Endothelial cell of umbilical vein (primary cell): ENCODE data around the gene HNRNPA2B1. TPM values are rescaled to one million over a fixed set of nuclear protein-coding genes. Genes with fewer than 3 reads are reported as not detected.

Experiments used
- BruUV-seq: library from RNA; stranded (reverse); fragments of 400-500 nt; replicated peaks from 2 replicates; lab custom pipeline; 2021; lab: Mats Ljungman, UMichigan
- CTCF ChIA-PET: fragments of 300-600, 350-600 bp; sonication (Branson Sonifier 250); formaldehyde crosslinking; loops from one replicate; lab custom pipeline; 2021; ENCODE audit warnings: antibody characterized with exemption, inconsistent platforms; lab: Charles Lee
- POLR2A ChIA-PET: fragments of 300-600, 350-600 bp; sonication (Branson Sonifier 250); formaldehyde crosslinking; loops from one replicate; lab custom pipeline; 2021; ENCODE audit warnings: antibody characterized with exemption, inconsistent platforms; lab: Charles Lee
- DNase-seq: peaks from one replicate; pipeline ENCODE4 v3.0.0-alpha.2; 2011; ENCODE audit warnings: low read depth, low spot score
- FAIRE-seq: peaks from 2 replicates; lab custom pipeline; 2011; peaks lifted over from hg19 to GRCh38; lab: Jason Lieb, UNC
- H2AFZ ChIP-seq: 2 replicates; pipeline ENCODE4 v1.6.0; 2012; ENCODE audit warnings: low read depth, low read length, control low read depth, inconsistent platforms
- H3K27ac ChIP-seq: 2 replicates; pipeline ENCODE4 v1.5.1; 2011; ENCODE audit warnings: low read depth, mild to moderate bottlenecking, control low read depth, low read length, moderate library complexity; ENCODE audit not compliant: insufficient read depth
- H3K27me3 ChIP-seq, 2 experiments: 2 replicates each; pipeline versions ENCODE4 v1.6.0 to v1.6.1; 2011; ENCODE audit warnings: low read length in 2 of 2, mixed read lengths in 1 of 2; ENCODE audit not compliant: control insufficient read depth in 2 of 2, insufficient read depth in 2 of 2
- H3K36me3 ChIP-seq, 2 experiments: 2 replicates in 1 of 2; 3 replicates in 1 of 2; pipeline ENCODE4 v1.5.1; 2011; ENCODE audit warnings: low read length in 2 of 2, mild to moderate bottlenecking in 1 of 2, moderate library complexity in 1 of 2; ENCODE audit not compliant: control insufficient read depth in 2 of 2, insufficient read depth in 2 of 2; ENCODE audit errors: extremely low read depth in 1 of 2
- H3K4me1 ChIP-seq: 3 replicates; pipeline ENCODE4 v1.5.1; 2011; ENCODE audit warnings: mild to moderate bottlenecking, low read length; ENCODE audit not compliant: control insufficient read depth, insufficient read depth; ENCODE audit errors: extremely low read depth
- H3K4me2 ChIP-seq: 2 replicates; pipeline ENCODE4 v1.6.1; 2011; ENCODE audit warnings: low read length, control low read depth, mixed read lengths; ENCODE audit not compliant: insufficient read depth
- H3K4me3 ChIP-seq, 3 experiments: fragments of 200-600 bp in 1 of 3; sonication (generic), shearing (Covaris generic) in 1 of 3; replicated peaks in 1 of 3; 2 replicates each; pipeline ENCODE4 v1.5.1; 2011 to 2016; ENCODE audit warnings: control low read depth in 3 of 3, low read length in 3 of 3, mild to moderate bottlenecking in 2 of 3, inconsistent platforms in 1 of 3, low read depth in 1 of 3, moderate library complexity in 1 of 3; ENCODE audit not compliant: insufficient read depth in 1 of 3
- H3K79me2 ChIP-seq: 2 replicates; pipeline ENCODE4 v1.6.0; 2012; ENCODE audit warnings: low read length, inconsistent platforms; ENCODE audit not compliant: control insufficient read depth, insufficient read depth
- H3K9ac ChIP-seq: replicated peaks from 2 replicates; pipeline ENCODE3; 2011; ENCODE audit warnings: low read length, control low read depth; ENCODE audit not compliant: insufficient read depth; ENCODE audit errors: extremely low read depth
- H3K9me1 ChIP-seq: replicated peaks from 3 replicates; pipeline ENCODE4 v1.6.0; 2011; ENCODE audit warnings: mild to moderate bottlenecking, low read length; ENCODE audit not compliant: control insufficient read depth, insufficient read depth; ENCODE audit errors: extremely low read depth
- H3K9me3 ChIP-seq: replicated peaks from 2 replicates; pipeline ENCODE4 v1.5.1; 2012; ENCODE audit warnings: low read length, inconsistent platforms; ENCODE audit not compliant: control insufficient read depth, insufficient read depth
- H4K20me1 ChIP-seq: replicated peaks from 2 replicates; pipeline ENCODE3; 2011; ENCODE audit warnings: mild to moderate bottlenecking, low read length; ENCODE audit not compliant: control insufficient read depth, insufficient read depth; ENCODE audit errors: extremely low read depth
- FOS ChIP-seq: IDR thresholded peaks from 2 replicates; pipeline ENCODE4 v1.6.1; 2011; ENCODE audit warnings: mild to moderate bottlenecking, low read length, moderate library complexity, borderline replicate concordance; ENCODE audit not compliant: insufficient read depth
- GATA2 ChIP-seq: IDR thresholded peaks from 2 replicates; pipeline ENCODE4 v1.7.0; 2011; ENCODE audit warnings: low read depth, mild to moderate bottlenecking, moderate library complexity, mixed read lengths, low read length; ENCODE audit not compliant: insufficient read length, insufficient read depth
- JUN ChIP-seq: IDR thresholded peaks from 2 replicates; pipeline ENCODE4 v1.6.1; 2011; ENCODE audit warnings: borderline replicate concordance, low read depth; ENCODE audit not compliant: insufficient read length, insufficient read depth
- MAX ChIP-seq: IDR thresholded peaks from 2 replicates; pipeline ENCODE4 v1.6.1; 2011; ENCODE audit not compliant: insufficient read depth, insufficient read length
- MYC ChIP-seq: IDR thresholded peaks from one replicate; pipeline ENCODE4 v1.6.1; 2011; ENCODE audit warnings: mild to moderate bottlenecking, low read depth, low read length
- POLR2A ChIP-seq: IDR thresholded peaks from 2 replicates; pipeline ENCODE4 v1.6.1; 2012; ENCODE audit warnings: low read depth, mild to moderate bottlenecking, control low read depth, low read length
- POLR2AphosphoS5 ChIP-seq: IDR thresholded peaks from 2 replicates; pipeline ENCODE4 v1.6.1; 2012; ENCODE audit warnings: low read depth, mild to moderate bottlenecking, control low read depth, low read length, moderate library complexity; ENCODE audit not compliant: insufficient read depth
- dilution Hi-C: fragments of 300-500 bp; cut with MboI; formaldehyde crosslinking; loops from one replicate; pipeline ENCODE4 v1.15.0; 2019; ENCODE audit warnings: low sequenced_read_pairs; ENCODE audit not compliant: extremely low pct_ligation_motif_present
- intact Hi-C: fragments of 100-400 bp; cut with micrococcal nuclease; formaldehyde crosslinking; loops from one replicate; pipeline ENCODE4 v1.10.0; 2022
- polyA plus RNA-seq, 4 experiments: library from polyadenylated mRNA; depleted of rRNA in 3 of 4; stranded (reverse) in 3 of 4; unstranded in 1 of 4; fragments of >200 nt; gene quantifications; 2 replicates each; pipeline versions ENCODE4 v1.2.1 to v1.2.3, GENCODE V29; 2011 to 2012; ENCODE audit warnings: missing spikeins in 1 of 4
- total RNA-seq: library from RNA; stranded (reverse); gene quantifications from 2 replicates; pipeline ENCODE4 v1.2.3, GENCODE V29; 2021

HNRNPA2B1 gene
- total and polyA plus RNA-seq, 2 donors (not counting 3 experiments of a cell fraction or from before 2014, with no cell fraction given) = 198 to 703 TPM

GRCh38 chr7:26167303-26167934, 33.1 kb downstream of the HNRNPA2B1 start:
- H3K4me1 ChIP-seq = no peaks in the 10 kb centered on the region
- no peak overlapping the region for H3K27ac ChIP-seq
- intact Hi-C loops = no loop called here
- no peak overlapping the region for H3K9ac ChIP-seq
- H3K79me2 ChIP-seq = peaks cover 16% of the 10 kb centered on the region
- POLR2A ChIA-PET = no interaction called here
- no peaks in the 10 kb centered on the region for H3K9me3 ChIP-seq
- FAIRE-seq (no peak), DNase-seq (no peak)
- H3K4me3 ChIP-seq = no peak overlapping the region
- TF ChIP-seq GATA2 (no peak), MYC (no peak), POLR2A (no peak), POLR2AphosphoS5 (no peak), FOS (no peak), JUN (no peak), MAX (no peak)
- H3K27me3 ChIP-seq = no peaks in the 10 kb centered on the region
- no peaks in the 10 kb centered on the region for H4K20me1 ChIP-seq
- CTCF ChIA-PET = interaction anchor here (1.3 to 3.0 kb wide), 3 partner anchors 16 to 84 kb away, joined by 3 to 14 read pairs (median 5); partner anchors contain the start of gene NFE2L3
- no peak overlapping the region for H2AFZ ChIP-seq
- H3K9me1 ChIP-seq = no peaks in the 10 kb centered on the region
- H3K36me3 ChIP-seq = no peaks in the 10 kb centered on the region
- no peak overlapping the region for H3K4me2 ChIP-seq
- BruUV-seq = no TSS peak
- dilution Hi-C loops = no loop called here
